Neutrophil (primary cell): ENCODE data around the gene MZB1.

Source experiments
- H3K27ac ChIP-seq: fragments of 200-600 bp; sonication (generic); 2 replicates; pipeline ENCODE4 v1.5.1; 2016; ENCODE audit warnings: mild to moderate bottlenecking, moderate library complexity
- H3K27me3 ChIP-seq: fragments of 200-600 bp; sonication (generic); 2 replicates; pipeline ENCODE4 v1.6.0; 2016; ENCODE audit warnings: mild to moderate bottlenecking
- H3K36me3 ChIP-seq: fragments of 200-600 bp; sonication (generic); 2 replicates; pipeline ENCODE4 v1.5.1; 2017
- H3K4me1 ChIP-seq, 2 experiments: fragments of 200-600 bp in 1 of 2; sonication (generic) in 1 of 2; 1 replicate in 1 of 2; 2 replicates in 1 of 2; pipeline versions ENCODE4 v1.5.1 to v1.6.1; 2013 to 2016; ENCODE audit warnings: low read depth in 1 of 2, low read length in 1 of 2, mild to moderate bottlenecking in 1 of 2, moderate library complexity in 1 of 2; ENCODE audit not compliant: control insufficient read depth in 1 of 2, insufficient read depth in 1 of 2
- H3K4me3 ChIP-seq, 2 experiments: fragments of 200-600 bp in 1 of 2; sonication (generic) in 1 of 2; 1 replicate in 1 of 2; 2 replicates in 1 of 2; pipeline ENCODE4 v1.5.1; 2013 to 2016; ENCODE audit warnings: low read depth in 1 of 2, low read length in 1 of 2, mild to moderate bottlenecking in 1 of 2, moderate library complexity in 1 of 2
- H3K9me3 ChIP-seq: fragments of 200-600 bp; sonication (generic); 2 replicates; pipeline ENCODE4 v1.5.1; 2016
- TF ChIP-seq, protein P1 (sequence below): fragments of 200-600 bp; sonication (generic); IDR thresholded peaks from 2 replicates; pipeline ENCODE4 v1.5.1; 2016; ENCODE audit warnings: antibody characterized with exemption

The MZB1 gene

DNA sequence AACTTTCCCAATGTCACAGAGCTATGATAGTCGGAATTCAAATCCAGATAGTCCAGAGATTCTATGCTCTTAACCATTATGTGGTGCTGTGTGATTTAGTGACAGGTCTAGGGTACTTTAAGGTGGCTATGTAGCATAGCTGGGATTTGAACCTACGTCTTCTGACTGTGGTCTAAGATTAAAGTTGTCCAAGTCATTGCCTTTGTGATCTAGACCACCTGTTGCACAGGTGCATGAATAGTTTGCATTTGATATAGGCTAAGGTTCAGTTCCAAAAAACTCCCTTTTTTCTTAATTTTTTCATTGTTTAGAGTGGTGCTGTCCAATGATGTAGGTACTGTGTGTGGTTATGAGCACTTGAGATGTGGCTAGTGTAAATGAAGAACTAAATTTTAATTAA lies 45.5 kb downstream of the MZB1 start:
- no peaks in the 10 kb centered on the region for H3K9me3 ChIP-seq
- peaks cover 22 to 31% of the 10 kb centered on the region in 2 experiments for H3K4me1 ChIP-seq
- H3K27me3 ChIP-seq, result no peaks in the 10 kb centered on the region
- H3K36me3 ChIP-seq, result no peaks in the 10 kb centered on the region
- no peak overlapping the region for H3K4me3 ChIP-seq
- no peak overlapping the region for H3K27ac ChIP-seq
- TF ChIP-seq, protein P1, sequence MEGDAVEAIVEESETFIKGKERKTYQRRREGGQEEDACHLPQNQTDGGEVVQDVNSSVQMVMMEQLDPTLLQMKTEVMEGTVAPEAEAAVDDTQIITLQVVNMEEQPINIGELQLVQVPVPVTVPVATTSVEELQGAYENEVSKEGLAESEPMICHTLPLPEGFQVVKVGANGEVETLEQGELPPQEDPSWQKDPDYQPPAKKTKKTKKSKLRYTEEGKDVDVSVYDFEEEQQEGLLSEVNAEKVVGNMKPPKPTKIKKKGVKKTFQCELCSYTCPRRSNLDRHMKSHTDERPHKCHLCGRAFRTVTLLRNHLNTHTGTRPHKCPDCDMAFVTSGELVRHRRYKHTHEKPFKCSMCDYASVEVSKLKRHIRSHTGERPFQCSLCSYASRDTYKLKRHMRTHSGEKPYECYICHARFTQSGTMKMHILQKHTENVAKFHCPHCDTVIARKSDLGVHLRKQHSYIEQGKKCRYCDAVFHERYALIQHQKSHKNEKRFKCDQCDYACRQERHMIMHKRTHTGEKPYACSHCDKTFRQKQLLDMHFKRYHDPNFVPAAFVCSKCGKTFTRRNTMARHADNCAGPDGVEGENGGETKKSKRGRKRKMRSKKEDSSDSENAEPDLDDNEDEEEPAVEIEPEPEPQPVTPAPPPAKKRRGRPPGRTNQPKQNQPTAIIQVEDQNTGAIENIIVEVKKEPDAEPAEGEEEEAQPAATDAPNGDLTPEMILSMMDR, result no peak

DNA sequence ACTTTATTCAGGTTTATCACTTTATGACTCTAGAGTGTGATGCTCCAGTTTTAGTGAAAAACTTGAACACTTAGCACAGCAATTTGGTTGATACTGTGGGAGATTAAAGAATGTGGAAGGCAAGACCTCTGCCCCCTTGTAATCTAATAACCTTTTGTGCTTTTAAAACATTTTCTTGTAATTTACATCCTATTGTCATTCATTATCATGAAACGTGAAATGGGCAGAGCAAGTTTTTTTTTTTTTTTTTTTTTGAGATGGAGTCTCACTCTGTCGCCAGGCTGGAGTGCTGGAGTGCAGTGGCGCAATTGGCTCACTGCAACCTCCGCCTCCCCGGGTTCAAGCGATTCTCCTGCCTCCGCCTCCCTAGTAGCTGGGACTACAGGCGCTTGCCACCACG lies 46.2 kb downstream of the MZB1 start:
- no peaks in the 10 kb centered on the region for H3K9me3 ChIP-seq
- no peaks in the 10 kb centered on the region for H3K36me3 ChIP-seq
- H3K27me3 ChIP-seq, result no peaks in the 10 kb centered on the region
- H3K27ac ChIP-seq, result peak overlapping the region; percentile 99
- peaks cover 22 to 31% of the 10 kb centered on the region in 2 experiments for H3K4me1 ChIP-seq
- peak overlapping the region; percentile 90 to 91 for H3K4me3 ChIP-seq
- TF ChIP-seq, protein P1, result no peak

DNA sequence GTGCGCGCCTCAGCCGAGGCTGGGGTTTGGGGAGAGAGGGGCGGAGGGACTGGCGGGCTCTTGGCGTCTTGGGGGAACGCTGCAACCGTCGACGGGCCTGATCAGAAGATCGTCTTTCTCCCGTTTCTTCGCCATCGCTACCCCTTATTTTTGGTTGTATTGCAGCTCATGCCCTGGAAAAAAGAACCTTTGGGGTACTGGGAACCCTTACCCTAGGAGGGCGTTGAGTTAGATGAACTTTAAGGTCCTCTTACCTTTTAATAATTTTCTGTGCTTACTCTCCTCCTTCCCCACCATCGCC lies 47.3 kb downstream of the MZB1 start:
- no peaks in the 10 kb centered on the region for H3K27me3 ChIP-seq
- H3K4me1 ChIP-seq, result peaks cover 22 to 31% of the 10 kb centered on the region in 2 experiments
- peak overlapping the region; percentile 99 for H3K27ac ChIP-seq
- no peaks in the 10 kb centered on the region for H3K9me3 ChIP-seq
- peak overlapping the region; percentile 90 to 91 for H3K4me3 ChIP-seq
- no peaks in the 10 kb centered on the region for H3K36me3 ChIP-seq
- TF ChIP-seq, protein P1, result no peak

- TF ChIP-seq, protein P1, result peak; percentile 98
- no peaks in the 10 kb centered on the region for H3K9me3 ChIP-seq
Measured at GRCh38 chr5:139341689-139342422, 47.9 kb downstream of the MZB1 start, which contains the start of gene PAIP2. TSS of gene PAIP2 (plus strand) at chr5:139341854. CDS start at chr5:139363785, 21,931 bp downstream.

DNA sequence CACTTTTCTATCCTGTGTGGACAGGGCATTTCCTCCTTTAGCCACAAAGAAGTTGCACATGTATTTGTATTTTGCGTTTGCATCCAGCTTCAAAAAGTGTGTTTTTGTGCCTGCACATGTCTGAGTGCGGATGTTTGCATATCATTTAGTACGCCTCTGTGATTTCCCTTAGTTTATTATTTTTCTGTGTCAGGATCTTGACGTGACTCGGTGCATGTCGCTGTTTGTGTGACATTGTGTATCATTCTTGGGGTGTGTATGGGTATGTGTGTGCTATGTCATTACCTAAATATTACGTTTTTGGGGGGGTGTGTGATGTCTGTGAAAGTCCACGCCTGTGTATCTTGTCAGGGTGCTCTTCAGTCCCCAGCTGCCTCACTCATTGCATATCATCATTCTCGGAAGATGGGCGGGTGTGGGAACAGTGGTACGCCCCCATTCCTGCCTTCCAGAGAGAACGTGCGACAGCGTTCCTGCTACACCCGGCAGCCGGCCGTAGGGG lies 48.5 kb downstream of the MZB1 start:
- Histone ChIP-seq H3K4me1 (peaks cover 22 to 31% of the 10 kb centered on the region in 2 experiments), H3K9me3 (no peaks in the 10 kb centered on the region), H3K36me3 (no peaks in the 10 kb centered on the region), H3K27me3 (no peaks in the 10 kb centered on the region), H3K4me3 (peak overlapping the region; percentile 90 to 91), H3K27ac (peak overlapping the region; percentile 99)
- TF ChIP-seq, protein P1, result no peak

More at GRCh38 chr5:139341689-139342422, 47.9 kb downstream of the MZB1 start, which contains the start of gene PAIP2:
- H3K4me3 ChIP-seq, result peak within 1 kb of the TSS; percentile 90 to 91
- H3K27ac ChIP-seq, result peak within 1 kb of the TSS; percentile 99
- peaks cover 22 to 31% of the 10 kb centered on the region in 2 experiments for H3K4me1 ChIP-seq
- no peaks in the 10 kb centered on the region for H3K27me3 ChIP-seq
- H3K36me3 ChIP-seq, result no peaks in the 10 kb centered on the region
